K562 (cell line): Measurements from ENCODE around the gene ALK. TPM values are rescaled to one million over a fixed set of nuclear protein-coding genes. Genes with fewer than 3 reads are reported as not detected.

Source experiments
- ATAC-seq: fragments of 200-7000 bp; cut with Tn5 transposase; 3 replicates; pipeline ENCODE4 v1.9.1; 2020; ENCODE audit warnings: moderate library complexity
- BruUV-seq: library from RNA; stranded (reverse); fragments of 400-500 nt; replicated peaks from 2 replicates; lab custom pipeline; 2021; lab: Mats Ljungman, UMichigan
- CTCF ChIA-PET: fragments of 300-600 bp; formaldehyde crosslinking; extraction: SDS; loops from one replicate; lab custom pipeline; 2021; ENCODE audit warnings: low intra/inter-chr PET ratio; lab: Yijun Ruan, JAX
- POLR2A ChIA-PET: fragments of 300-600, 350-650 bp; sonication (Branson Sonifier 250); formaldehyde crosslinking; extraction: SDS; loops from one replicate; lab custom pipeline; 2021; ENCODE audit warnings: antibody characterized with exemption, inconsistent platforms; lab: Yijun Ruan, JAX
- DNase-seq, 4 experiments: peaks; one replicate each; pipeline versions ENCODE4 v3.0.0 to v3.0.0-alpha.2; 2011 to 2018; ENCODE audit warnings: low spot score in 3 of 4, mixed read lengths in 3 of 4; ENCODE audit errors: extremely low read depth in 1 of 4
- FAIRE-seq: peaks from 2 replicates; lab custom pipeline; 2011; peaks lifted over from hg19 to GRCh38; lab: Jason Lieb, UNC
- H2AFZ ChIP-seq: 2 replicates; pipeline ENCODE4 v1.6.0; 2011; ENCODE audit warnings: low read depth, low read length, control low read depth, inconsistent platforms
- H3K27ac ChIP-seq: fragments of 200-600 bp; 3 replicates; pipeline ENCODE4 v1.8.0; 2011; ENCODE audit warnings: low read depth, mild to moderate bottlenecking, control low read depth, inconsistent platforms, low read length, moderate library complexity, mixed read lengths; ENCODE audit errors: extremely low read depth
- H3K27me3 ChIP-seq, 2 experiments: fragments of 300-600 bp in 1 of 2; 2 replicates in 1 of 2; 3 replicates in 1 of 2; pipeline versions ENCODE4 v1.6.0 to v1.8.0; 2011; ENCODE audit warnings: inconsistent platforms in 2 of 2, low read length in 2 of 2, mild to moderate bottlenecking in 1 of 2, mixed read lengths in 1 of 2, moderate library complexity in 1 of 2; ENCODE audit not compliant: control insufficient read depth in 2 of 2, insufficient read depth in 2 of 2
- H3K36me3 ChIP-seq: fragments of 300-600 bp; 3 replicates; pipeline ENCODE4 v1.8.0; 2011; ENCODE audit warnings: mild to moderate bottlenecking, low read length, inconsistent platforms; ENCODE audit not compliant: control insufficient read depth, insufficient read depth
- H3K4me1 ChIP-seq, 2 experiments: fragments of 200-600 bp in 1 of 2; replicated peaks in 1 of 2; 2 replicates in 1 of 2; 3 replicates in 1 of 2; pipeline versions ENCODE4 v1.5.1 to v1.8.0; 2011; ENCODE audit warnings: inconsistent platforms in 2 of 2, low read length in 2 of 2, mild to moderate bottlenecking in 1 of 2, mixed read lengths in 1 of 2, moderate library complexity in 1 of 2; ENCODE audit not compliant: control insufficient read depth in 2 of 2, insufficient read depth in 2 of 2
- H3K4me2 ChIP-seq: 2 replicates; pipeline ENCODE4 v1.6.1; 2011; ENCODE audit warnings: low read length, control low read depth, inconsistent platforms, mixed read lengths; ENCODE audit not compliant: insufficient read depth
- H3K4me3 ChIP-seq: fragments of 200-600 bp; sonication (generic), shearing (Covaris generic); 2 replicates; pipeline ENCODE4 v1.5.1; 2016; ENCODE audit warnings: control low read depth, inconsistent platforms
- H3K79me2 ChIP-seq: fragments of 200-600 bp; 3 replicates; pipeline ENCODE4 v1.8.0; 2011; ENCODE audit warnings: low read length, inconsistent platforms; ENCODE audit not compliant: control insufficient read depth, insufficient read depth
- H3K9ac ChIP-seq, 2 experiments: 2 replicates each; pipeline versions ENCODE4 v1.6.0 to v1.6.1; 2011; ENCODE audit warnings: low read depth in 2 of 2, low read length in 2 of 2, control low read depth in 1 of 2, inconsistent platforms in 1 of 2, mild to moderate bottlenecking in 1 of 2, mixed read lengths in 1 of 2; ENCODE audit not compliant: insufficient read depth in 1 of 2
- H3K9me1 ChIP-seq: one replicate; pipeline ENCODE4 v1.6.0; 2011; ENCODE audit warnings: inconsistent platforms, mild to moderate bottlenecking, low read length, moderate library complexity; ENCODE audit not compliant: control insufficient read depth, insufficient read depth
- H3K9me3 ChIP-seq: replicated peaks from 2 replicates; pipeline ENCODE4 v1.5.1; 2011; ENCODE audit warnings: low read depth, low read length, inconsistent platforms; ENCODE audit not compliant: control insufficient read depth, insufficient read depth
- H4K20me1 ChIP-seq: replicated peaks from 2 replicates; pipeline ENCODE4 v1.6.1; 2011; ENCODE audit warnings: low read length, inconsistent platforms, mixed read lengths; ENCODE audit not compliant: control insufficient read depth, insufficient read depth
- ASH1L ChIP-seq: fragments of 450-650 bp; IDR thresholded peaks from 2 replicates; pipeline ENCODE4 v1.6.1; 2018; ENCODE audit warnings: borderline replicate concordance, mild to moderate bottlenecking, low read depth; ENCODE audit not compliant: partially characterized antibody
- ELK1 ChIP-seq: sonication (generic); formaldehyde crosslinking; IDR thresholded peaks from 2 replicates; pipeline ENCODE4 v1.8.1; 2022; ENCODE audit warnings: missing genetic modification reagents
- HDGF ChIP-seq: fragments of 450-650 bp; IDR thresholded peaks from 2 replicates; pipeline ENCODE4 v1.6.1; 2016
- NBN ChIP-seq: fragments of 450-650 bp; IDR thresholded peaks from 2 replicates; pipeline ENCODE4 v1.6.1; 2016; ENCODE audit warnings: low read depth, mild to moderate bottlenecking
- PHF8 ChIP-seq: fragments of 200-600 bp; sonication (generic); IDR thresholded peaks from 2 replicates; pipeline ENCODE4 v1.6.1; 2012; ENCODE audit warnings: mixed run types, mild to moderate bottlenecking, inconsistent platforms, low read length, moderate library complexity, borderline replicate concordance
- SMAD2 ChIP-seq: fragments of 150-350 bp; IDR thresholded peaks from 2 replicates; pipeline ENCODE4 v1.6.1; 2014; ENCODE audit warnings: low read depth, mild to moderate bottlenecking, low read length
- THRB ChIP-seq: fragments of 450-650 bp; formaldehyde crosslinking; conservative IDR thresholded peaks from 2 replicates; pipeline ENCODE4 v1.4.0; 2022; ENCODE audit warnings: mild to moderate bottlenecking, missing genetic modification characterization
- ZBTB9 ChIP-seq: fragments of 450-650 bp; formaldehyde crosslinking; IDR thresholded peaks from 2 replicates; pipeline ENCODE4 v1.4.0; 2020; ENCODE audit warnings: mild to moderate bottlenecking, moderate library complexity
- ZC3H8 ChIP-seq: fragments of 450-650 bp; IDR thresholded peaks from 2 replicates; pipeline ENCODE4 v1.6.1; 2017
- ZEB2 ChIP-seq: fragments of 450-650 bp; IDR thresholded peaks from 2 replicates; pipeline ENCODE4 v1.6.1; 2016
- ZFP1 ChIP-seq: fragments of 450-650 bp; formaldehyde crosslinking; IDR thresholded peaks from 2 replicates; pipeline ENCODE4 v1.4.0; 2020; ENCODE audit warnings: mild to moderate bottlenecking, mixed read lengths
- ZNF184 ChIP-seq: sonication (generic); formaldehyde crosslinking; IDR thresholded peaks from 2 replicates; pipeline ENCODE4 v1.5.0; 2020; ENCODE audit warnings: missing genetic modification reagents
- ZNF444 ChIP-seq: fragments of 250-450 bp; sonication (Bioruptor Pico); IDR thresholded peaks from 2 replicates; pipeline ENCODE4 v1.4.0; 2020; ENCODE audit warnings: mild to moderate bottlenecking, moderate library complexity
- WGBS: fragments of 100-300 bp; shearing (Covaris generic); methylation state at CpG from one replicate; pipeline ENCODE4 v1.1.6; 2016; ENCODE audit warnings: low coverage, mixed read lengths; ENCODE audit not compliant: insufficient coverage; ENCODE audit errors: missing lambda C conversion rate; 5-methylcytosine and 5-hydroxymethylcytosine counted together
- in situ Hi-C: fragments of 300-500 bp; cut with MboI; formaldehyde crosslinking; loops from 4 replicates; pipeline ENCODE4 v1.15.0; 2018; ENCODE audit warnings: inconsistent platforms, mixed read lengths
- intact Hi-C: fragments of 100-400 bp; cut with micrococcal nuclease; formaldehyde crosslinking; loops from 2 replicates; pipeline ENCODE4 v1.14.2; 2022
- polyA plus RNA-seq, 8 experiments: library from polyadenylated mRNA; depleted of rRNA in 4 of 8; stranded (reverse) in 5 of 8; unstranded in 3 of 8; fragments of >200 nt; fragmentation: Nextera tagmentation in 2 of 8; fragmentation: Illumina TruSeq in 1 of 8; extraction: Ambion mirVana in 2 of 8; extraction: Trizol in 1 of 8; gene quantifications; 2 replicates each; pipeline versions ENCODE4 v1.2.1 to v1.2.3, GENCODE V29; 2011 to 2014; ENCODE audit warnings: inconsistent platforms in 1 of 8, missing spikeins in 1 of 8
- total RNA-seq, 7 experiments: library from RNA; depleted of rRNA in 6 of 7; stranded (reverse); fragments of >200 nt in 6 of 7; fragmentation: Illumina TruSeq in 2 of 7; extraction: Trizol in 2 of 7; gene quantifications; 2 replicates each; pipeline versions ENCODE4 v1.2.1 to v1.2.3, GENCODE V29; 2011 to 2021; ENCODE audit warnings: low replicate concordance in 1 of 7

ALK gene
- total and polyA plus RNA-seq, 9 of the 15 experiments (the other 6 are each of a cell fraction or from before 2014, with no cell fraction given) = not detected

GRCh38 chr2:29227935-29228675 is 693.3 kb downstream of the ALK start:
- BruUV-seq = no TSS peak
- DNase-seq (no peak), ATAC-seq (no peak), FAIRE-seq (no peak)
- Histone ChIP-seq H3K36me3 (no peaks in the 10 kb centered on the region), H3K9ac (no peak overlapping the region), H3K4me2 (no peak overlapping the region), H4K20me1 (peaks cover 11% of the 10 kb centered on the region), H3K9me1 (no peaks in the 10 kb centered on the region), H3K27me3 (peaks cover 10 to 74% of the 10 kb centered on the region in 2 experiments; a peak in 3 of 5 replicates), H3K4me1 (no peaks in the 10 kb centered on the region), H3K9me3 (no peaks in the 10 kb centered on the region), H3K79me2 (no peaks in the 10 kb centered on the region), H3K27ac (no peak overlapping the region), H2AFZ (no peak overlapping the region), H3K4me3 (no peak overlapping the region)
- CTCF ChIA-PET = no interaction called here
- intact Hi-C loops (no loop called here), in situ Hi-C loops (no loop called here)
- 0% methylated on average over 11 of the region's 15 CpGs for WGBS
- POLR2A ChIA-PET = no interaction called here
- TF ChIP-seq ZNF184 (CRISPR knock-in tag) = no peak
- no peak for TF ChIP-seq ZBTB9 (CRISPR knock-in tag)
- TF ChIP-seq ASH1L = no peak
- TF ChIP-seq HDGF = no peak
- TF ChIP-seq THRB (CRISPR knock-in tag) = no peak
- no peak for TF ChIP-seq ZC3H8
- no peak for TF ChIP-seq SMAD2
- no peak for TF ChIP-seq ZFP1
- TF ChIP-seq ELK1 (CRISPR knock-in tag) = no peak
- TF ChIP-seq NBN = no peak
- no peak for TF ChIP-seq ZEB2
- no peak for TF ChIP-seq ZNF444 (CRISPR knock-in tag)
- TF ChIP-seq PHF8 = no peak
